ENCODE data around the gene MAST3. TPM values are rescaled to one million over a fixed set of nuclear protein-coding genes. Genes with fewer than 3 reads are reported as not detected.
A peak's percentile ranks its signal among the peaks of the same experiment; 100 is the strongest.

MAST3 gene
- total RNA-seq, 1 experiment from 2014 or later = 11.5 TPM

- TF ChIP-seq ZNF425 (CRISPR knock-in tag; conservative IDR thresholded peaks at IDR 0.05) = no peak
- no peak for TF ChIP-seq AR (CRISPR knock-in tag; IDR thresholded peaks at IDR 0.05)
- TF ChIP-seq ZNF317 (CRISPR knock-in tag; IDR thresholded peaks at IDR 0.05; ENCODE audit: borderline replicate concordance, low read depth) = no peak
- TF ChIP-seq MAX (CRISPR knock-in tag; IDR thresholded peaks at IDR 0.05) = no peak
- no peak for TF ChIP-seq IRF1 (CRISPR knock-in tag; IDR thresholded peaks at IDR 0.05)
- TF ChIP-seq NR2C2 (CRISPR knock-in tag; IDR thresholded peaks at IDR 0.05) = no peak
Measured at GRCh38 chr19:18113827-18114226, 16.2 kb downstream of the MAST3 start (continued).

- DNase-seq (ENCODE audit: low spot score) = no peak
- no peak for TF ChIP-seq NFYB (CRISPR knock-in tag; conservative IDR thresholded peaks at IDR 0.05; ENCODE audit: low read depth)
- no peak for TF ChIP-seq FOXK1 (CRISPR knock-in tag; IDR thresholded peaks at IDR 0.05)
- Mint-ChIP-seq H3K27me3 (ENCODE audit: low read depth) (peaks cover 17% of the 10 kb centered on the region), H3K36me3 (no peaks in the 10 kb centered on the region), H3K4me3 (no peak overlapping the region), H3K27ac (no peak overlapping the region), H3K9me3 (no peaks in the 10 kb centered on the region), H3K4me1 (peaks cover 21% of the 10 kb centered on the region)
- ATAC-seq = no peak
- ChIA-PET POLR2A (no interaction called here), CTCF (interaction anchor here (1.8 kb wide), 1 partner anchor 47 kb away, joined by 40 read pairs; no protein-coding TSS in a partner anchor)
Measured at GRCh38 chr19:18114483-18114882, 16.9 kb downstream of the MAST3 start.

GRCh38 chr19:18117364-18117691, 19.8 kb downstream of the MAST3 start:
- H3K4me3 Mint-ChIP-seq = peak overlapping the region; percentile 70
- H3K27ac Mint-ChIP-seq = peak overlapping the region; percentile 83
- ChIA-PET POLR2A (interaction anchor here (0.6 kb wide), 1 partner anchor 102 kb away, joined by 5 read pairs; no protein-coding TSS in a partner anchor), CTCF (interaction anchor here (0.6 to 2.1 kb wide), 13 partner anchors 8 to 299 kb away, joined by 3 to 11 read pairs (median 5); partner anchors contain the start of genes CCDC124, MAST3 and PIK3R2)
- peaks cover 9% of the 10 kb centered on the region for H3K27me3 Mint-ChIP-seq (ENCODE audit: low read depth)
- no peak for ATAC-seq
- no peaks in the 10 kb centered on the region for H3K36me3 Mint-ChIP-seq
- no peak for TF ChIP-seq CTCF (IDR thresholded peaks at IDR 0.05)
- TF ChIP-seq NFATC4 (CRISPR knock-in tag; IDR thresholded peaks at IDR 0.05) = no peak
- TF ChIP-seq NFYB (CRISPR knock-in tag; conservative IDR thresholded peaks at IDR 0.05; ENCODE audit: low read depth) = no peak
- no peak for TF ChIP-seq AR (CRISPR knock-in tag; IDR thresholded peaks at IDR 0.05)
- TF ChIP-seq ZNF425 (CRISPR knock-in tag; conservative IDR thresholded peaks at IDR 0.05) = no peak
- no peak for DNase-seq (ENCODE audit: low spot score)
- H3K4me1 Mint-ChIP-seq = peaks cover 30% of the 10 kb centered on the region
- H3K9me3 Mint-ChIP-seq = no peaks in the 10 kb centered on the region

Data from WTC11 (cell line).